Measurements from ENCODE around the gene OTOP3.

The OTOP3 gene

GRCh38 chr17:74986206-74986576, 50.5 kb downstream of the OTOP3 start:
- DNase-seq (ENCODE audit: low read depth in 2 of 2): no peak

- peak; percentile 78 to 86 for DNase-seq (ENCODE audit: low read depth in 2 of 2)
Observed at GRCh38 chr17:74987418-74987908, 51.8 kb downstream of the OTOP3 start, which contains the start of gene CDR2L. Gene CDR2L (plus strand): TSS chr17:74987632. CDS start chr17:74988044, 412 bp downstream.

- DNase-seq (ENCODE audit: low read depth in 2 of 2): no peak
Observed at GRCh38 chr17:74987909-74988711, 52.4 kb downstream of the OTOP3 start.

- DNase-seq (ENCODE audit: low read depth in 2 of 2): no peak
Observed at GRCh38 chr17:74990581-74991105, 54.9 kb downstream of the OTOP3 start.

GRCh38 chr17:74992223-74992622, 56.5 kb downstream of the OTOP3 start:
- no peak for DNase-seq (ENCODE audit: low read depth in 2 of 2)

GRCh38 chr17:74994440-74994839, 58.7 kb downstream of the OTOP3 start:
- no peak for DNase-seq (ENCODE audit: low read depth in 2 of 2)

GRCh38 chr17:74995847-74996246, 60.1 kb downstream of the OTOP3 start:
- DNase-seq (ENCODE audit: low read depth in 2 of 2): no peak

GRCh38 chr17:74998783-74999182, 63.1 kb downstream of the OTOP3 start:
- no peak for DNase-seq (ENCODE audit: low read depth in 2 of 2)

GRCh38 chr17:74999523-74999922, 63.8 kb downstream of the OTOP3 start:
- no peak for DNase-seq (ENCODE audit: low read depth in 2 of 2)
